GM23338 (cell line): ENCODE measurements around the gene PRR11. TPM values are rescaled to one million over a fixed set of nuclear protein-coding genes. Genes with fewer than 3 reads are reported as not detected.
"Not testable (repeated sequence)": the region's sequence is repeated elsewhere in the genome, so short reads cannot be mapped to it uniquely, and the experiment has no call there.

Source experiments
- ATAC-seq: fragments of 200-7000 bp; cut with Tn5 transposase; 3 replicates; pipeline ENCODE4 v1.9.1; 2020
- DNase-seq: peaks from one replicate; pipeline ENCODE4 v3.0.0-alpha.2; 2015; ENCODE audit warnings: low spot score
- H2AFZ ChIP-seq: fragments of 200-600 bp; sonication (generic); 2 replicates; pipeline ENCODE4 v1.8.0; 2016; ENCODE audit warnings: antibody characterized with exemption, mild to moderate bottlenecking, moderate library complexity
- H3F3A ChIP-seq: fragments of 200-600 bp; sonication (generic); replicated peaks from 2 replicates; pipeline ENCODE4 v1.8.0; 2017; ENCODE audit warnings: antibody characterized with exemption, mixed run types, low read depth
- H3K27ac ChIP-seq: fragments of 200-600 bp; sonication (generic); 2 replicates; pipeline ENCODE4 v1.6.1; 2016; ENCODE audit warnings: low read depth
- H3K27me3 ChIP-seq: fragments of 200-600 bp; sonication (generic); 2 replicates; pipeline ENCODE4 v1.8.0; 2016; ENCODE audit warnings: mild to moderate bottlenecking, mixed run types, moderate library complexity; ENCODE audit not compliant: insufficient read depth
- H3K36me3 ChIP-seq: fragments of 200-600 bp; sonication (generic); 2 replicates; pipeline ENCODE4 v1.8.0; 2016; ENCODE audit warnings: mild to moderate bottlenecking; ENCODE audit not compliant: insufficient read depth
- H3K4me1 ChIP-seq: fragments of 200-600 bp; sonication (generic); 2 replicates; pipeline ENCODE4 v1.8.0; 2016; ENCODE audit warnings: mild to moderate bottlenecking, moderate library complexity; ENCODE audit not compliant: insufficient read depth
- H3K4me2 ChIP-seq: fragments of 200-600 bp; sonication (generic); 2 replicates; pipeline ENCODE4 v1.7.1; 2017; ENCODE audit warnings: mixed run types
- H3K4me3 ChIP-seq: fragments of 200-600 bp; sonication (generic); 2 replicates; pipeline ENCODE4 v1.6.1; 2016; ENCODE audit warnings: mixed run types
- H3K79me2 ChIP-seq: fragments of 200-600 bp; sonication (generic); replicated peaks from 2 replicates; pipeline ENCODE4 v1.8.0; 2017; ENCODE audit warnings: mild to moderate bottlenecking; ENCODE audit not compliant: insufficient read depth
- H3K9me2 ChIP-seq: fragments of 200-600 bp; sonication (generic); 2 replicates; pipeline ENCODE4 v1.8.0; 2017; ENCODE audit not compliant: insufficient read depth
- H4K20me1 ChIP-seq: fragments of 200-600 bp; sonication (generic); replicated peaks from 2 replicates; pipeline ENCODE4 v1.8.0; 2017; ENCODE audit warnings: mild to moderate bottlenecking; ENCODE audit not compliant: insufficient read depth
- H3K27ac Mint-ChIP-seq: 2 replicates; pipeline ENCODE4 v1.8.0; 2020; ENCODE audit warnings: inconsistent platforms, mild to moderate bottlenecking, moderate library complexity, mixed read lengths
- H3K27me3 Mint-ChIP-seq: 3 replicates; pipeline ENCODE4 v1.8.0; 2022; ENCODE audit warnings: low read depth, mild to moderate bottlenecking, moderate library complexity, mixed read lengths, inconsistent platforms; ENCODE audit not compliant: insufficient read depth, poor library complexity
- H3K36me3 Mint-ChIP-seq: 3 replicates; pipeline ENCODE4 v1.8.0; 2021; ENCODE audit warnings: low read depth, mild to moderate bottlenecking, inconsistent platforms, moderate library complexity, mixed read lengths
- H3K4me1 Mint-ChIP-seq: 3 replicates; pipeline ENCODE4 v1.8.0; 2020; ENCODE audit warnings: mild to moderate bottlenecking, inconsistent platforms, mixed read lengths
- H3K4me3 Mint-ChIP-seq: 3 replicates; pipeline ENCODE4 v1.8.0; 2021; ENCODE audit warnings: moderate library complexity, mild to moderate bottlenecking, inconsistent platforms, mixed read lengths
- H3K9me3 Mint-ChIP-seq: 3 replicates; pipeline ENCODE4 v1.8.0; 2020; ENCODE audit warnings: moderate library complexity, mild to moderate bottlenecking, inconsistent platforms, mixed read lengths
- CTCF ChIP-seq, 2 experiments: fragments of 200-600 bp in 1 of 2; sonication (generic) in 1 of 2; conservative IDR thresholded peaks; 2 replicates each; pipeline versions ENCODE4 v1.5.1 to v1.6.1; 2016 to 2017; ENCODE audit warnings: antibody characterized with exemption in 2 of 2, low read depth in 2 of 2, mild to moderate bottlenecking in 2 of 2, moderate library complexity in 1 of 2
- ETS1 ChIP-seq: IDR thresholded peaks from 2 replicates; pipeline ENCODE4 v1.6.1; 2016; ENCODE audit warnings: antibody characterized with exemption
- JUNB ChIP-seq: IDR thresholded peaks from one replicate; pipeline ENCODE4 v1.6.1; 2016; ENCODE audit warnings: antibody characterized with exemption; ENCODE audit not compliant: unreplicated experiment
- NANOG ChIP-seq: IDR thresholded peaks from 2 replicates; pipeline ENCODE4 v1.6.1; 2016; ENCODE audit warnings: antibody characterized with exemption, borderline replicate concordance
- ZNF331 ChIP-seq: fragments of 250-450 bp; sonication (Bioruptor Pico); IDR thresholded peaks from 2 replicates; pipeline ENCODE4 v1.5.0; 2020; ENCODE audit warnings: low read depth, mild to moderate bottlenecking, moderate library complexity
- polyA plus RNA-seq: library from polyadenylated mRNA; unstranded; fragments of >200 nt; fragmentation: Nextera tagmentation; extraction: Ambion mirVana; gene quantifications from 2 replicates; pipeline ENCODE4 v1.2.1, GENCODE V29; 2016
- total RNA-seq: library from RNA; depleted of rRNA; stranded (reverse); fragments of >200 nt; shearing (Covaris generic); gene quantifications from 2 replicates; pipeline ENCODE4 v1.2.3, GENCODE V29; 2014

The PRR11 gene
- total and polyA plus RNA-seq, 2 experiments from 2014 or later: 42.7 to 55.9 TPM

DNA sequence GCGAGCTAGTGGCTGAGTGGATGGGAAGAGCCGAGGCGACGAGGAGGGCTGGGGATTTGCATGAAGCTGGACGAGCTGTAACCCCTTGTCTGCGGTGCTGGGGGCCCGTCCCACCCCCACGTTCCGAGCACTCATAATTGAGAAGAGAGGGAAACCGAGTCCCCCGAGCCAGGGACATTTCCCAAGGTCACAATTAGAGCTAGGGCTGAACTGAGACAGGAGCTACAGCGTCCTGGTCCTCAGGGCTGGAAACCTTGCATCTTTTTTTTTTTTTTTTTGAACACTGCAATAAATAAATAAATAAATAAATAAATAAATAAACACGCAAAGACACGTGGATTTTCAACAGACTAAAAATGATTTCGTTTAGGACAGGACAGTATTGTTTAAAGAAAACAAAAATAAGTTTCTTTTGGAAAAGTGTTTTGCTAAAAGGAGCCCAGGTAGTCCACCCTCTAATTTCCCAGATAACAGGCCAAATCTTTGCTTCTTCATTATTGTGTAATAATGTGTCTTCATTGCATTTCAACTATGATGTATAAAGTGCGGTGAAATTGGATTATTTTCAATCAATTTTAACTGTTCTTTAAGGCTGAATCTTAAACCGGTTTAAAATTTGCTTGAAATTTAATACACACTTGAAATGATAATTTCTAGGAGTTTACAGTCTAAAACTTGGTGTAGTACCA, 65.8 kb downstream of the PRR11 start:
- no peaks in the 10 kb centered on the region for H3K36me3 ChIP-seq
- H3K4me1 Mint-ChIP-seq: peaks cover 6% of the 10 kb centered on the region; the same call in 2 of the 3 replicates
- H3K9me3 Mint-ChIP-seq: no peaks in the 10 kb centered on the region
- peak overlapping the region; percentile 92 for H3K4me3 Mint-ChIP-seq
- H3K27me3 ChIP-seq: peaks cover 9% of the 10 kb centered on the region; the same call in 1 of the 2 replicates
- peak overlapping the region; percentile 100 for H2AFZ ChIP-seq
- DNase-seq (no peak), ATAC-seq (no peak; the same call in 2 of the 3 replicates)
- H3K4me2 ChIP-seq: peak overlapping the region; percentile 87
- 0 out of 2 replicates have a peak, but pooled peaks cover 6% of the 10 kb centered on the region for H3F3A ChIP-seq
- peak overlapping the region; percentile 85 for H3K4me3 ChIP-seq
- H3K27ac ChIP-seq: no peak overlapping the region
- H3K4me1 ChIP-seq: no peaks in the 10 kb centered on the region
- H4K20me1 ChIP-seq: no peaks in the 10 kb centered on the region
- H3K27ac Mint-ChIP-seq: no peak overlapping the region; the same call in 1 of the 2 replicates
- no peaks in the 10 kb centered on the region for H3K9me2 ChIP-seq
- H3K79me2 ChIP-seq: no peaks in the 10 kb centered on the region
- no peaks in the 10 kb centered on the region for H3K36me3 Mint-ChIP-seq
- peaks cover 5% of the 10 kb centered on the region for H3K27me3 Mint-ChIP-seq
- TF ChIP-seq JUNB: no peak
- TF ChIP-seq ETS1: no peak
- no peak for TF ChIP-seq CTCF (conservative IDR thresholded peaks at IDR 0.05; ENCODE audit: low read depth in 2 of 2)

DNA sequence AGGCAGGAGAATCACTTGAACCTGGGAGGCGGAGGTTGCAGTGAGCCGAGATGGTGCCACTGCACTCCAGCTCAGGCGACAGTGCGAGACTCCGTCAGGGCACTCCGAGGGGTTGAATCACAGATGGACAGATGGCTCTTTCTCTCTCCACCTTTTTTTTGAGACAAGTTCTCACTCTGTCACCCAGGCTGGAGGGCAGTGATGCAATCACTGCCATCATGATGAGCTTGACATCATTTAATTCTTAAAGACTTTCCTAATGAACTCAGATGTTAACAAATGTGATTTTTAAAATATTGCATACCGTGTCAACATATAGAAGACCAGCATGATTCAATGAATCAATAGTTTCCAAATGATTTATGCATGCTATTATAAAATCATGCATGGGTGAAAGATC, 68.3 kb downstream of the PRR11 start:
- no peaks in the 10 kb centered on the region for H4K20me1 ChIP-seq
- H3K4me2 ChIP-seq: no peak overlapping the region
- ATAC-seq: no peak
- H3K27ac Mint-ChIP-seq: no peak overlapping the region
- H3K36me3 ChIP-seq: no peaks in the 10 kb centered on the region
- no peak overlapping the region for H3K27ac ChIP-seq
- no peaks in the 10 kb centered on the region for H3K9me3 Mint-ChIP-seq
- TF ChIP-seq ETS1: no peak
- TF ChIP-seq ZNF331 (CRISPR knock-in tag): no peak
- TF ChIP-seq NANOG: no peak
- peaks cover 6% of the 10 kb centered on the region; the same call in 2 of the 3 replicates for H3K4me1 Mint-ChIP-seq
- no peak overlapping the region for H3K4me3 ChIP-seq
- H3K27me3 Mint-ChIP-seq: peaks cover 5% of the 10 kb centered on the region
- H3K4me3 Mint-ChIP-seq: no peak overlapping the region
- peaks cover 9% of the 10 kb centered on the region; the same call in 1 of the 2 replicates for H3K27me3 ChIP-seq
- no peaks in the 10 kb centered on the region for H3K79me2 ChIP-seq
- no peaks in the 10 kb centered on the region for H3K36me3 Mint-ChIP-seq
- H3F3A ChIP-seq: 0 out of 2 replicates have a peak, but pooled peaks cover 6% of the 10 kb centered on the region
- no peaks in the 10 kb centered on the region for H3K4me1 ChIP-seq
- no peaks in the 10 kb centered on the region for H3K9me2 ChIP-seq
- no peak overlapping the region for H2AFZ ChIP-seq
- no peak for DNase-seq

GRCh38 chr17:59228588-59228987, 73.0 kb downstream of the PRR11 start:
- H3K27ac ChIP-seq, ATAC-seq, H2AFZ ChIP-seq, H3F3A ChIP-seq, H3K4me2 ChIP-seq, DNase-seq, H3K27ac Mint-ChIP-seq, H3K36me3 ChIP-seq, H3K36me3 Mint-ChIP-seq, H3K9me2 ChIP-seq, H3K9me3 Mint-ChIP-seq, H3K79me2 ChIP-seq, H4K20me1 ChIP-seq, H3K27me3 ChIP-seq, H3K4me1 Mint-ChIP-seq, H3K4me3 Mint-ChIP-seq, H3K4me1 ChIP-seq, H3K4me3 ChIP-seq, H3K27me3 Mint-ChIP-seq: not testable (repeated sequence)
